OCI-LY1 (cell line): ENCODE measurements around the gene SMIM30.

Experiments used
- EZH2 ChIP-seq: fragments of 200-600 bp; sonication (generic), shearing (Covaris generic); IDR thresholded peaks from 2 replicates; pipeline ENCODE4 v1.8.0; 2017; ENCODE audit warnings: borderline replicate concordance, mixed run types, mild to moderate bottlenecking, antibody characterized with exemption, low read length, moderate library complexity, mixed read lengths
- TF ChIP-seq, protein P1 (sequence below): fragments of 200-600 bp; sonication (generic), shearing (Covaris generic); IDR thresholded peaks from 2 replicates; pipeline ENCODE4 v1.5.1; 2017; ENCODE audit warnings: mild to moderate bottlenecking, antibody characterized with exemption, low read length, moderate library complexity, mixed read lengths

DNA sequence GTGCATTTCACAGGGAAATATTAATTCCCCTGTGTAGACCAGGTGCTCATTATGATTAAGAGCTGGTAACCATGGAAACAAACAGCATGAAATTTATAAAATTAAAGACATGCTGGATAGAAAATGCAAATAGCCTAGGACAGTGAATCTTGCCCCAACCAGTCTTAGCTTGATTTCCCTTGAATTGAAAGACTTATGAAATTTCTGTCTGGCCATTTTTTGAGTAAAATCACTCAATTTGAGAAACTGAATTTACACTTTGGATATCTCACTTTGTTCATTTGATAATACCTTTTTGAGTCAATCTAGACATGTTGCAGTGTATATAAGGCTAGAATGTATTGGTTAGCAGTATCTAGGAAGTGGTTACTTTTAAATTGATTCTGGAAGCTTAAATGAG is 4.4 kb upstream of the SMIM30 start:
- TF ChIP-seq, protein P1, sequence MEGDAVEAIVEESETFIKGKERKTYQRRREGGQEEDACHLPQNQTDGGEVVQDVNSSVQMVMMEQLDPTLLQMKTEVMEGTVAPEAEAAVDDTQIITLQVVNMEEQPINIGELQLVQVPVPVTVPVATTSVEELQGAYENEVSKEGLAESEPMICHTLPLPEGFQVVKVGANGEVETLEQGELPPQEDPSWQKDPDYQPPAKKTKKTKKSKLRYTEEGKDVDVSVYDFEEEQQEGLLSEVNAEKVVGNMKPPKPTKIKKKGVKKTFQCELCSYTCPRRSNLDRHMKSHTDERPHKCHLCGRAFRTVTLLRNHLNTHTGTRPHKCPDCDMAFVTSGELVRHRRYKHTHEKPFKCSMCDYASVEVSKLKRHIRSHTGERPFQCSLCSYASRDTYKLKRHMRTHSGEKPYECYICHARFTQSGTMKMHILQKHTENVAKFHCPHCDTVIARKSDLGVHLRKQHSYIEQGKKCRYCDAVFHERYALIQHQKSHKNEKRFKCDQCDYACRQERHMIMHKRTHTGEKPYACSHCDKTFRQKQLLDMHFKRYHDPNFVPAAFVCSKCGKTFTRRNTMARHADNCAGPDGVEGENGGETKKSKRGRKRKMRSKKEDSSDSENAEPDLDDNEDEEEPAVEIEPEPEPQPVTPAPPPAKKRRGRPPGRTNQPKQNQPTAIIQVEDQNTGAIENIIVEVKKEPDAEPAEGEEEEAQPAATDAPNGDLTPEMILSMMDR, result no peak
- no peak for TF ChIP-seq EZH2
